GM20000 (cell line): Measurements from ENCODE around the gene SMCO4.
"Not testable (repeated sequence)": the region's sequence is repeated elsewhere in the genome, so short reads cannot be mapped to it uniquely, and the experiment has no call there.

Source experiments
- DNase-seq: peaks from one replicate; pipeline ENCODE4 v3.0.0; 2012; ENCODE audit warnings: low spot score
- CTCF ChIP-seq: IDR thresholded peaks from 2 replicates; pipeline ENCODE4 v1.5.1; 2012; ENCODE audit warnings: mild to moderate bottlenecking, control low read depth; ENCODE audit errors: extremely low read depth, missing control alignments

SMCO4 gene

GRCh38 chr11:93536101-93536861 is 6.9 kb downstream of the SMCO4 start:
- DNase-seq, result no peak
- no peak for TF ChIP-seq CTCF

- not testable (repeated sequence) for DNase-seq
These were observed 7.6 kb downstream of the SMCO4 start for GRCh38 chr11:93535578-93535977.

GRCh38 chr11:93532806-93533205 is 10.4 kb downstream of the SMCO4 start:
- DNase-seq, result no peak
- no peak for TF ChIP-seq CTCF

- no peak for TF ChIP-seq CTCF
- no peak for DNase-seq
These were observed 10.9 kb downstream of the SMCO4 start for GRCh38 chr11:93532281-93532789.

GRCh38 chr11:93530468-93530826 is 12.7 kb downstream of the SMCO4 start:
- TF ChIP-seq CTCF, result no peak
- DNase-seq, result no peak

GRCh38 chr11:93529707-93530467 is 13.3 kb downstream of the SMCO4 start:
- no peak for TF ChIP-seq CTCF
- peak; percentile 32 for DNase-seq

- no peak for TF ChIP-seq CTCF
- DNase-seq, result no peak
These were observed 14.2 kb downstream of the SMCO4 start for GRCh38 chr11:93528757-93529645.
